Measurements from ENCODE around the gene MAP3K9.
A peak's percentile ranks its signal among the peaks of the same experiment; 100 is the strongest.

Gene MAP3K9

DNA sequence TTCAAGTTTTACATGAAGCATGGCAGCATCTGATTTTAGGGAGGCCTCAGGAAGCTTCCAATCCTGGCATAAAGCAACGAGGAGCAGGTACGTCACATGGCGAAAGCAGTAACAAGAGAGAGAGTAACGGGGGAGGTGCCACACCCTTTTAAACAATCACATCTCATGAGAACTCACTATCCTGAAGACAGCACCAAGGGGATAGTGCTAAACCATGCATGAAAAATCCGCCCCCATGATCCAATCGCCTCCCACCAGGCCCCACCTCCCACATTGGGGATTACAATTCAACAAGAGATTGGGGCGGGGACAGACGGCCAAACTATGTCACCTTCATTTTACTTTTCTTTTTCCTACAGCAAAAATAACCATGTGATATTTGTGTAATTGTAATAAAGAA, 7.2 kb upstream of the MAP3K9 start:
- DNase-seq: no peak

DNA sequence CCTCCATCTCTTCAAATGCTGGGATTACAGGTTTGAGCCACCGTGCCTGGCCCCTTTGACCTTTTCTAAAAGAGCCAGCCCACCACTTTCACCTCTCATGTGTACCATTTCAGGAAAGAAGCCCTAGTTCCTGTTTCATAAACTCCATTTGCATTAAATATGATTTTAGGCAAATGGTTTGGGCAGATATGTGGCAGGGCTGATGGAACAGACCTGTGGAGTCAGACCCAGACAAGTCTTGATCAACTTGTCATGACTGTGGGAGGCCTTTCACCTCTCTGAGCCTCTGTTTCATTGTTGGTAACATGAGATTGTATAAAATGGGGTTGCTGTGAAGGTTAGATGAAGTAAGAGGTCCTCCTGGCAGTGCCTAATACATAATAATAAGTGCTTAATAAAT, 5.2 kb upstream of the MAP3K9 start:
- no peak for DNase-seq

DNA sequence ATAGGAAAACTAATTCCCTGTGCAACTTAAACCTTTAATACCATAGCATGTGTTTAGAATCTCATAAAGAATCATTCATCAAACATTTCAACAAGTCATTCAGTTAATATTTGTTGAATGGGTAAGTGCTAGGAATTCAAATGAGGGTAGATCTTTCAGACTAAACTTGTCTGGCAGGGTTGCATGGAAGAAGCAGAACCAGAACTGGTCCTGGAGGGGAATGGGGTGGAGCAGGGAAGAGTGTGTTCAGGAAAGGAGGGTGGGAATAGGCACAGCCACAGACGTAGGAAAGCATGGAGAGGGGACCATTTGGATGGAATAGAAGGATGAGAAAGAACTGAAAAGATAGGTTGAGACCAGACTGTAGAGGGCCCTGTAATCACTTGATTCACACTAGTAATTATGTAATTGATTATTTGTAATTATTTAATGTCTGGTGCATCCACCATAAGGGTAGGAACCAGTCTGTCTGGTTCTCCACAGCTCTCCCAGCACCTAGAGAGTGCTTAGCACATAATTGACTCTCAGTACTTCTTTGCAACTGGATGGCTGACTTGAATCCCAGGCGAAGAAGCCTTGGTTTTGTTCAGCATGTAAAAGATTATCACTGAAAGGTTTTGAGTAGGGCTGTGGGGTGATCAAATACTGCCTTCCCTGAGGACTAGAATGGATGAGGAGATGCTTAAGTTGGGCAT, 3.0 kb upstream of the MAP3K9 start:
- DNase-seq: no peak

DNA sequence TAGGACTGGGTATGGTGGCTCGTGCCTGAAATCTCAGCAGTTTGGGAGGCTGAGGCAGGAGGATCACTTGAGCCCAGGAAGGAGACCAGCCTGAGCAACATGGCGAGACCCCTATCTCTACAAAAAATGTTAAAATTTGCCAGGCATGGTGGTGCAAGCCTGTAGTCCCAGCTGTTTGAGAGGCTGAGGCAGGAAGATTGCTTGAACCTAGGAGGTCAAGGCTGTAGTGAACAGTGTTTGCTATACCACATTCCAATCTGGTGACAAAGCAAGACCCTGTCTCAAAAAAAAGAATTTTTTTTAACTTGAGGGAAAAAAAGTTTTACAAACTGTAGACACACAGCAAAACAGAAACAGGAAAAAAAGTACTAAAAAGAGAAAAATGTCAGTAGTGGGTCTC, 2.3 kb upstream of the MAP3K9 start:
- DNase-seq: no peak

DNA sequence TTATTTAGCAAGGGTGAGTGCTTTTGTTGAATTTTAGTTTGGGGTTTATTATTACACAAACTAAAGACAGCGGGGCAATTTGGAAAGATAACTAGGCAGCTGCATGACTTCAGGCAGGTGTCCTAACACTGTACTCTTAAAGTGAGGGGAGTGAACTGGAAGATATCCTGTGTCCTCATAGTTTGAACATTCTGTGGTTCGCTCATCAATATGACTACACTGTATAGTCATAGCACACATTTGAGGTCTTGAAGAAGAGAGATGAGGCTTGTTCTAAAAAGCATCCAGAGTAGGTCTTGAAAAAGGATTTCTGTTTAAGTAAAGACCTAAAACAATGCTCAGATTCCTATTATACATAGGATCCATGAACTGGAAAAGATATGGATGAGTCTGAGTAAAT, 1.7 kb upstream of the MAP3K9 start:
- no peak for DNase-seq

DNA sequence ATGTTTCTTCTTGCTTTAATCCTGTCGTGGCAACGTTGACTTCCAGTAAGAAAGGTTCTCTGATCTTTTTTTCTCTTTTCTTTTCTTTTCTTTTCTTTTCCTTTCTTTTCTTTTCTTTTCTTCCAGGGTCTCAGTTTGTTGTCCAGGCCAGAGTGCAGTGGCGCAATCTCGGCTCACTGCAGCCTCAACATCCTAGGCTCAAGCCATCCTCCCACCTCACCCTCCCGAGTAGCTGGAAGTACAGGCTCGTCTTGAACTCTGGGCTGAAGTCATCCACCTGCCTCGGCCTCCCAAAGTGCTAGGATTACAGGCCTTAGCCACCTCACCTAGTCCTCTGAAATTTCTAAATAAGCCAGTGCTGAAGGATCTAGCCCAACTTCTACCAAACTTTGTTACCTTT, 1.3 kb upstream of the MAP3K9 start:
- DNase-seq: no peak

DNA sequence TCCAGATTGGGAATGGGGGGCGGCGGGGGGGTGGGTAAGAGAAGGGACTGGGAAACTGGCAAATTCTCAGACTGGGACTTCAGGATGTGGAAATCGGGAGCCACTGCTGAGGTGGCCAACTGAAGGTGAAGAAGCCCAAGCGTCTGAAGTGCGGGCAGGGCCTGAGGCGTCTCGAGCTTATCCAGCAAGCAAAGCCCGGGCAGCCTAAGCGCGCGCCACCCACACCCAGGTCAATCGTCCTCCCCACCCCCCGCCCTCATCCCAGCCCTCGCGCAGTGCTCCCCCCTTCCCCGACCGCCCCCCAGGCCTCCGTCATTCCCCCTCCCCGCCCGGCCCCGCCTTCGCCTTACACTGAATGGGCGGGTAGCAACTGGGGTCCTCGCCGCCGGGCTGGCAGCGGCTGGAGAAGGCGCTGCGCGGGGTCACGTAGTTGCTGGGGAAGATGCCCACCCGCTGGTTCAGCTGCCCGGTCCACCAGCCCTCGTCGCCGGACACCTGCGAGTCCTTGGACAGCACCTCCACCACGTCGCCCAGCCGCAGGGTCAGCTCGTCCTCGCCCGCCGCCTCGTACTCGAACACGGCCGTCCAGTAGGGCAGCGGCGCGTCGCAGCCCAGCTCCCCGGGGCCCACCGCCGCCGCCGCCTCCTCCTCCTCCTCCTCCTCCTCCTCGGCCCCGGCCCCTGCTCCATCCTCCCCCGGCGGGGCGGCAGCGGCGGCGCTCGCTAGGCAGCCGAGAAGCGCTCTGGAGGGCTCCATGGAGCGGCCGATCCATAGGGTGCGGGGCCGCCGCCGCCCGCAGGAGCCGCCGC, 693 bp downstream of the MAP3K9 start:
- peak; percentile 75 for DNase-seq

DNA sequence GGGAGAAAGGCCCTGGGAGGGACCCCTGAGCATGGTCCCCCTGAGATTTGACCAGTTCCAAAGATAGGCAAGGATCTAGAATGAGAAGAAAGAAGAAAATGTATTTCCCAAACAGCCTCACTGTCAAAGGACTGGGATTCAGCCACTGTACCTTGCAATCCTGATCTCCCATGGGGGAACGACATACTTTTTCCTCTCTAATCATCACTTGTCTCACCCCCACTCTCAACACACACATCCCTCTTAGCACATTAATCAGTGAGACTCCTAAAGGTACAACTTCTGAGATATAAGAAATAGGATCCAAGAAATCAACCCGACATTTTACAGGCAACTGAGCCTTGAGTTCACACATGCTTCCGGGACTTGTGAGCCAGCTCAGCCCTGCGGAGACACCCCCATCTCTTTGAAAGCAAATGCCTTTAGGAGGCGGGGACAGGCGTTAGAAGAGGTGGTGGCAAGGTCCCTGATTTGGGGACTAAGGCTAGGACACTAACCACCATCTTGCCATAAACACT, 1.4 kb downstream of the MAP3K9 start:
- DNase-seq: peak; percentile 70

DNA sequence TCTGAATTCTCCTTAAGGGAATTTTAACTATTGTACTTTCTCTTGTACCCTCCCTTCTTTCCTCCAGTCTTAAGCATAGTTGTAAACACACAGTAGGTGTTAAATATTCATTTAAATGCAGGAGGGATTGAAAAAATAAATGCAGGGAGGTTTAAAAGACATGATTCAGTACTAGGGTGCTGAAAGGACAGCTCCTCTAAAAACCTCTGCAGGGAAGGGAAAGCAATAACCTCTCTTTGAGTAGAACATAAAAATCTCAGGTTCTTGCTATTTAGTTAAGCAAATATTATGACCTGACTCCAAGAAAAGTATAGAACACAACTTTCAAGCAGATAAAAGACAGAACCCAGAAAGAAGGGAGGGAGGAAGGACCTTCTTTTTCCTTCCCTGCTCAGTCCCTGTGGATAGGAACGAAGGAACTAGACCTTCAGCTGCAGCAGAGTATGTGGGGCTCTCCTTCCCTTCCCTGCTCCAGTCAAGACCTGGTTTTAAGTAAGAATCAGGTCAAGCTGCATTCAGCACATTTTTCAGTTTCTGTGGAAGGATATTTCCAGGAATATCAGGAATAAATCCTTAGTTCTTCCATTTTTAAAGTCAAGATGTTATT, 4.7 kb downstream of the MAP3K9 start:
- DNase-seq: no peak

DNA sequence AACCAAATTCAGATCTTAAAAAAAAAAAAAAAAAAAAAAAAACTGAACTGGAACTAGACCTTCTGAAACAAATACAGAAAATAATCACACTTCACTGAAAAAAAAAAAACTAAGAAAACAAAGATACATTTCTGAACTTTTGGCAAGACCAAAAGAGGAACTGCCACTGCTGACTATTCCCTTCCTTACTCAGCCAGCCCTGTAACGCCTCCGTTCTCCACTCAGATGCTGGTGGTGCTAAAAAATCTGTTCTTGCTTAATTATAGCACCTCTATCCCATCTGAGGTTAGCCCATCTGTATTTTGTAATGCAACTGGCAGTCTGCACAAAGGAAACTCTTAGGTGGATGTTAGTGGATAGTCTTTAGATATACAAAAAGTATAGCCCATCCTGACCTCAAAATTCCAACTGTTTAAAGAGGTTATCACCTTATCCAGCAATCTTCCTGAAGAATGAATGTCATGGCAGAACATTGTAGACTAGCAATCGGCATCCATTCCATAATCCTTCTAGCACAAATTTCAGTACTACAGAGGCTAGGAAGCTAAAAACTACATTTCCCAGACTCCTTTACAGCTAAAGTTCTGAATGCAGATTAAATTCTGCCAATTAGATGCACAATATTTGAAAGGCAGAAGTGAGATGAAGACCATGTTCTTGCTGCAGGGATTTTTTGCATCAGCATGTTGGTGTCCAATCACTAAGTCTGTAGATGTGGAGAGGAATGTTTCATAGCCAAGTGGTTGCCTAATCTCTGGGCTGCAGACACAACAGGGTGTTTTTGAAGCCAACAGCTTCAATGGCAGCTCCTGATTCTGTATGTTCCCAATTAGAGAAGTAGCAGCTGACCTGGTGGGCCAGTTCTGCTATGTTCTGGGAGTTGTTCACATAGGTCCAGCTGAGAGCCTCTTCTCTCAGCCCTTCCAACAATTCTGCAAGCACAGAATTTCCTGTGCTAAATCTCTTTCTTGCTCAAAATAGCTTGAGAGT, 5.7 kb downstream of the MAP3K9 start:
- DNase-seq: no peak

DNA sequence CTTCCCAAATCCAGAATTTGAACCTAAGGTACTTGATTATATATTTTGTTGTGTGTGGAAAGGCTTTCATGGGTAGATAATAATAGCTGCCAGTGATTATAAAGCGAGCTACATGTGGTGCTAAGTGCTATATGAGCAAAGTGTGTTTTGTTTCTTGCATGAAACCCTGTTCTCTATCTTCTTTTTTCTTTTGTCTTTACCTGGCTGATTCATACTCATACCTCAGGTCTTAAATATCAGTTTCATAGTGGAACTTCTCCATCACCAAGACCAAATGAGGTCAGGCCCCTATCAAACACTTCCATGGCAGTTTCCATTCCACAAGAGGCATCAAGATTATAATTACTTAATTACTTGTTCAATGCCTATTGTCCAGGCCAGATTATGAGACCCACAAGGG, 6.9 kb downstream of the MAP3K9 start:
- no peak for DNase-seq

DNA sequence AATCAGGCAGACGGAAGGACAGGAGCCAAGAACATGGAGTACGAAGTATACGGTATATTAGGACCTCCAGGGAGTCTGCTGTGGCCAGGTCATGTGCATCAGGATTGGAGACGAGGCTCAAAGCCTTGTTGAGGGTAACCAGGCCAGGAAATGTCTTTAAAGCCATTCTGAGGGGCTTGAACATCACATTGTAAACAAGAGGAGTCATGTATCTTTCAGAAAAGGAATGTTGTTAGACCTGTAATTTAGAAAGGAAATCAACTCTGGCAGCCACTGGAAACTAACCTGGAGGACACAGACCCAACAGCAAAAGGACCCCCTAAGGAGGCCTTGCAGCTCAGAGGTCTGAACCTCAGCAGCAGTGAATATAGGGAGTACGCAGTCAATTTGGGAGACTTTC, 7.5 kb downstream of the MAP3K9 start:
- no peak for DNase-seq

DNA sequence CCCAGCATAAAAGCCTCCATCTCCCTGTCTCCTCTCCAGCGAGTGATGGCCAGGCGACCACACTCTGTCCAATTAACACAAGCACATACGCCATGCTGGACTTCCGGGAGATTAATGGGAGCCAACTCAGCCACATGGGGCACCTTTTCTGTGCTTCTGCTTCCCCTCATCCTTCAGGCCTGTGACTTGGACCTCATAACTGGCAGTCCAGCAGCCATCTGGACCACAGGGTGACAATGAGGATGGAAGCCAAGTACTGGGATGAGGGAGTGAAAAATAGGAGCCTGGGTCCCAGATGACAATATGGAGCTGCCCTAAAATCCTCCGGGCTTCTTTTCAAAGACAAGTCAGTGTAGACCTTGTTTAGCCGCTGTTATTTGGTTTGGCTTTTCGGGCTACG, 12.8 kb downstream of the MAP3K9 start:
- DNase-seq: no peak

DNA sequence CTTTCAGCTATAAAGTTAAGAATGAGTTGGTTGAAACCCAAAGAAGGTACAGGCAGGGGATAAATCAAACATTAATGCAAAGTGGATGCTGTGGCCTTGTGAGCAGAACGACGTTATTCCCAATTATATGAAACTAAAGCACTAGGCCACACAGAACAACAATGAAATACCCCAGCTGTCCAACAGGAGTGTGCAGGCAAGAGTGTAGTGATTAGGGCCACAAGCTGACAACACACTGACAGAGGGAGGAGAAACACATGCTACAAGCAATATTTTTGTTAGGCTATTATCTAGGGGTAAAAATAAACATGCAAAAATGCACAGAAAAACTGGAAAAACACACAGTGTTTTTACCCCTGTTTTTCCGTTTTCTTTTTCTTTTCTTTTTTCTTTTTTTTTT, 15.0 kb downstream of the MAP3K9 start:
- DNase-seq: no peak

DNA sequence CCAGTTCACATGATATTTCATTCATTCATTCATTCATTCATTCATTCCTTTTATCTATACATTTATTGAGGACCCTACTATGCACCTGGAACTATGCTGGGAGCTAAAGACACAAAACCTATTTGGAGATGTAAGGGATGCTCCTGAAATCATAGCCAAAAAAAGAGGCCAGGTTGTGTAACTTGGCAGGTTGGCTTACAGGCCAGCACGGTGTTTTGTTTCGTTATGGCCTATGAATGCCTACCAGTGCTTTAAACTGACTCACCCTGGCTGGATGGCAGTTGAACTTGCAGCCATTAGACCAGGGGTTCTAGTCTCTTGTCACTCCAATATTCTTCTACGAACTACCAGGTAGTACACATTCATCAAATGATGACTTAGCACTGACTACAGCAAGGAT, 15.7 kb downstream of the MAP3K9 start:
- DNase-seq: no peak

DNA sequence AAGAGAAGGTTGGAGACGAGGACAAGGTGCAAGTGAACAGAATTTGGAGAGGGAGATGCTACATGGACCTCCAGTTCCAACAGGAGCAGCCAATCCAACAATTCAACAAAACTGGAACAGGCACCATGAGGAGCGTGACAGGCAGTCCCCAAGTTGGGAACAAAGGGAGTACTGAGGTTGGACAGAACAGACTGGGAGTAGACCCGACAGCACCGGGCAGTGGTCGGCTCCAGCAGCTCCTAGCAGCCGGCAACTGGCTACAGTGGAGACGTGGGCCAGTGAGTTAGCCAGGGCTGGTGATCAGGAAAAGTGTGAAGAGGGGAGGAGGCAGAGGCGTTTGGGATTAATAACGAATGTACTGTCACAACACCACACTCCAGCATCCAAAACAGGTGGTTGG, 16.4 kb downstream of the MAP3K9 start:
- DNase-seq: no peak

DNA sequence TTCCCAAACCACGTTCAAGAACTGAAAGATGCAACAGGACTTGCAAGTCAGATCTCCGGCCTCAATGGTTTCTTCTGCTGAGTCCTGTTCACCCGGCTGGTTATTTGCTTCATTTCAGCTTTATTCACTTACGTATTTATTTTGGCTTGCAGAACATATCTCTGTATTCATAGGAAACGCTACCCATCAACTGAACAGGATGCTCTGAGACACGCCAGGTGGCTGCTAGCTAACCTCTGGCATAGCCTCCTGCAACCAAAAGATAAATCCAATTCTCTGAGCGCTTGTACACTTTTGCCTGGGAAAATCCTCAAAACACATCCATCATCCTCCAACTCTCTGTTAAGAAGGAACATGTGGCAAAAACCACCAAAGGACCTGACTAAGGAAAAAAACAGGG, 17.3 kb downstream of the MAP3K9 start:
- no peak for DNase-seq

DNA sequence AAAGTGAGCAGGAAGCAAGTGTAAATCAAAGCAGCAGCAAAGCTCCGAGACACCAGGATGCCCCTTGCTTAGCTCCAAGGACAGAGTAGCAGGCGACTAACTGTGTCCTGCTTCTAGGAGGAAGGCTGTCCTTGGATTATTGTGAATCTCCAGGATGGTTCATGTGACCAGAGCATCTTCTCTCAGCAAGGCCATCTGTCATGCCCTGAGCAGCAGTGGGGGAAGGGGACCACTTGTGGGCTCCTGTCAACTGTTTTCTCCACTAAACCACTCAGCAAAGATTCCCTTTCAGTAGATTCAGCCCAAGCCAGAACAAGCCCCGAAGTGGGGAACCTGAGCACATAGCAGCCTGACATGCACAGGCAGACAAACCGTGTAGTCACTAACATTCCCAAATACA, 19.4 kb downstream of the MAP3K9 start:
- DNase-seq: no peak

DNA sequence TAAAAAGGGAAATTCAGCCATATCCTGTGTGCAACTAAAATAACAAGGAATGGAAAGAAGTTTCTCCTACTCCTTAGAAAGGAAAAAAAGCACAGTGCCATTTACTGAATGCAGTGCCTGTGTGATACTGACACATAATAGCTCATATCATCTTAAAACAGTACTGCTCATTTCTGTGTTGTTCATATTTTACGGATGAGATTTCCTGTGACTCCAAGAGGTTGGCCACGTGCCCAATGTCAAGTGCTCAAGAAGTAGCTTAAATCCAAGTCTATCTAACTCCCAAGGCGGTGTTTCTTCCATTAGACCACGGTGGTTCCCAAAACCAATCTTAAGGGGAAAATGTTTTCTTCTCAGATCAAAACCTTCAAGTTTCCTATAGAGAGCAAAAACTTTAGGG, 20.0 kb downstream of the MAP3K9 start:
- DNase-seq: no peak

DNA sequence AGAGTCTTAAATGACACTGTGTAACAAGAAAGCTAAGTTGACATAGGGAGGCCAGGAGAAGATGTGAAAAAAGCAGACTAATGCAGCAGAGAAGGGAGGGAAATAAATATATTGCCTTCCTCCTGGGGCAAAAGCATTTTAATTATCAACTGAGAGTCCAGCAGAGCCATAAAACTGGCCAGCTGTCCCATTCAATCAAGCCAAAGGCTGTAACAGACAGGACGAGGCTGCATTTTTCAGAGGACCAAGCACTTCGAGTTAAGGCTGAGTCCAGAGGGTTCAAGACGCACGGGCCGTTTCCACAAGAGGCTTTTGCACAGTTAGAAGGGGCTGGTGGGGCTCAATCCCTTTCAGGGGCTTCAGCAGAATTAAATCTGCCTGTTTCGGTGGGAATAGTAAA, 20.4 kb downstream of the MAP3K9 start:
- DNase-seq: no peak

DNA sequence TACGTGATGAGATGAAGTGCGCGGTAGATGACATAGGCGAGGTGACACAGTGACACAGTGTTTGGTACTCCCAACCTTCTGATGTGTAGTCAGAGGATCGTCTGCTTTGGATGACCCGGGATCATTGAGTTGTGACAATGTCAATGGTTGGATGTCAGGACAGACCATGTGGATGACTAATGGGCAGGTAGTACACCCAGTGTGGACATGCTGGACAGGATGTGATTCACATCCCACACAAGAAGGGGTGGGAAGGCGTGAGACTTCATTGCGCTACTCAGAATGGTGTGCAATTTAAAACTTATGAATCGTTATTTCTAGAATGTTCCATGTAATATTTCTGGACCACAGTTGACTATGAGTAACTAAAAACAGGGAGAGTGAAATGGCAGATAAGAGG, 23.8 kb downstream of the MAP3K9 start:
- no peak for DNase-seq

DNA sequence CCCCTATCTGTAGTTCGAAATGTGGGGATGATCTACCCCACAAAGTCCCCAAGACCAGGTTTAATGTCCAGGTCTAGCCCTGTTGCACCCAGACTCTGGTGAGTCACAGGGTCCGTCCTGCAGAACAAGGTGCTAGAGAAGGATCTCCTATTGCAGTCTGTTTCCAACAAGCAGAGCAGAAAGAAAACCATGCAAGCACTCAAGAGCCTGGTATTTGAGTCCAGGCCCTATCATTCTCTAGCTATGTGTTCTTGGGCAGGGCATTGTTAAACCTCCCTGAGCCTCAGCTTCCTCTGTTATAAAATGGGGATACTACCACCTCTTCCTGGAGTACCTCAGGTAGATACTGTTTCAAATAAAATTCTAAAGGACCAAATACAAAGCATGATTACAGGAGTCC, 24.4 kb downstream of the MAP3K9 start:
- no peak for DNase-seq

DNA sequence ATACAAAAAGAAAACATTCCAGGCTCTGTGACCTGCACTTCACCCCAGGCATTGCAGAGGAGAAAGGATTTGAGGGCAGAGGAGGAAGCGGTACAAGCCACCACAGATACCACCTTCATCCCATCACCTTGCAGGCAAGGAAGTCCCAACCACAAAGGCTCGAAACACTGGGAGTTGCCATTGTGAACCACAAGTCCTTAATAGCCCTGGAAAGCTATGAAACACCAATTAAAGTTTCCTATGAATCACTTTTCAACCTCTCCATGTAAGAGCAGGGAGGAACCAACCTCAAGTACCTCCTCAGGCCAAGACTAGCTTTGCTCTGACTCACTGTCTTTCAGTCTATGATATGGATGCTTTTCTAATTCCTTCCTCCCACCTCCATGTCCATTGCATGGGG, 27.0 kb downstream of the MAP3K9 start:
- no peak for DNase-seq
